Liver (tissue), 3 donors: ENCODE data around the gene MEAK7.

Source experiments
- ATF3 ChIP-seq: IDR thresholded peaks from 2 replicates; pipeline ENCODE4 v1.6.1; 2016; ENCODE audit warnings: antibody characterized with exemption
- CTCF ChIP-seq: fragments of 150-350 bp; IDR thresholded peaks from 2 replicates; pipeline ENCODE4 v1.5.1; 2017; ENCODE audit warnings: improper control_type of control experiment, low read depth, low read length; ENCODE audit not compliant: missing input control
- EGR1 ChIP-seq, 2 donors: IDR thresholded peaks; 2 replicates each; pipeline ENCODE4 v1.6.1; 2016 to 2018; ENCODE audit warnings: antibody characterized with exemption in 2 of 2, low read depth in 2 of 2
- FOXA2 ChIP-seq: IDR thresholded peaks from 2 replicates; pipeline ENCODE4 v1.6.1; 2016; ENCODE audit warnings: antibody characterized with exemption
- GABPA ChIP-seq, 2 donors: IDR thresholded peaks in 1 of 2; conservative IDR thresholded peaks in 1 of 2; 2 replicates each; pipeline ENCODE4 v1.6.1; 2016; ENCODE audit warnings: antibody characterized with exemption in 2 of 2, mild to moderate bottlenecking in 1 of 2, moderate library complexity in 1 of 2
- HNF4A ChIP-seq, 2 donors: conservative IDR thresholded peaks; 2 replicates each; pipeline ENCODE4 v1.6.1; 2016; ENCODE audit warnings: antibody characterized with exemption in 2 of 2, mild to moderate bottlenecking in 2 of 2
- JUND ChIP-seq, 2 donors: IDR thresholded peaks; 2 replicates each; pipeline ENCODE4 v1.6.1; 2016; ENCODE audit warnings: antibody characterized with exemption in 2 of 2
- MAX ChIP-seq: IDR thresholded peaks from 2 replicates; pipeline ENCODE4 v1.6.1; 2016; ENCODE audit warnings: antibody characterized with exemption
- RAD21 ChIP-seq, 2 donors: IDR thresholded peaks; 2 replicates each; pipeline ENCODE4 v1.6.1; 2016; ENCODE audit warnings: antibody characterized with exemption in 2 of 2, mild to moderate bottlenecking in 2 of 2
- REST ChIP-seq: IDR thresholded peaks from 2 replicates; pipeline ENCODE4 v1.6.1; 2016; ENCODE audit warnings: antibody characterized with exemption, mild to moderate bottlenecking
- SP1 ChIP-seq: IDR thresholded peaks from 2 replicates; pipeline ENCODE4 v1.6.1; 2018; ENCODE audit warnings: antibody characterized with exemption, mild to moderate bottlenecking
- TAF1 ChIP-seq: conservative IDR thresholded peaks from 2 replicates; pipeline ENCODE4 v1.6.1; 2016; ENCODE audit warnings: antibody characterized with exemption, mild to moderate bottlenecking
- YY1 ChIP-seq: IDR thresholded peaks from 2 replicates; pipeline ENCODE4 v1.6.1; 2016; ENCODE audit warnings: antibody characterized with exemption, mild to moderate bottlenecking
- ZBTB33 ChIP-seq: IDR thresholded peaks from 2 replicates; pipeline ENCODE4 v1.6.1; 2016; ENCODE audit warnings: antibody characterized with exemption
- donor health status: healthy.
- donor health status: healthy.

GRCh38 chr16:84541999-84542817, 37.7 kb upstream of the MEAK7 start:
- TF ChIP-seq RAD21 (IDR thresholded peaks at IDR 0.05) (no peak), CTCF (no peak), GABPA (IDR thresholded peaks at IDR 0.05 in 1 of 2, conservative IDR thresholded peaks at IDR 0.05 in 1 of 2) (no peak), REST (no peak), SP1 (no peak), EGR1 (IDR thresholded peaks at IDR 0.05; ENCODE audit: low read depth in 2 of 2) (no peak), YY1 (no peak), ZBTB33 (no peak), JUND (IDR thresholded peaks at IDR 0.05) (no peak), TAF1 (no peak), ATF3 (no peak), MAX (no peak), HNF4A (conservative IDR thresholded peaks at IDR 0.05) (no peak), FOXA2 (no peak)
